ENCODE data around the gene IMPDH2. TPM values are rescaled to one million over a fixed set of nuclear protein-coding genes. Genes with fewer than 3 reads are reported as not detected.
A peak's percentile ranks its signal among the peaks of the same experiment; 100 is the strongest.

IMPDH2 gene
- total RNA-seq, 4 donors from 2014 or later = 205 to 275 (median 222) TPM

DNA sequence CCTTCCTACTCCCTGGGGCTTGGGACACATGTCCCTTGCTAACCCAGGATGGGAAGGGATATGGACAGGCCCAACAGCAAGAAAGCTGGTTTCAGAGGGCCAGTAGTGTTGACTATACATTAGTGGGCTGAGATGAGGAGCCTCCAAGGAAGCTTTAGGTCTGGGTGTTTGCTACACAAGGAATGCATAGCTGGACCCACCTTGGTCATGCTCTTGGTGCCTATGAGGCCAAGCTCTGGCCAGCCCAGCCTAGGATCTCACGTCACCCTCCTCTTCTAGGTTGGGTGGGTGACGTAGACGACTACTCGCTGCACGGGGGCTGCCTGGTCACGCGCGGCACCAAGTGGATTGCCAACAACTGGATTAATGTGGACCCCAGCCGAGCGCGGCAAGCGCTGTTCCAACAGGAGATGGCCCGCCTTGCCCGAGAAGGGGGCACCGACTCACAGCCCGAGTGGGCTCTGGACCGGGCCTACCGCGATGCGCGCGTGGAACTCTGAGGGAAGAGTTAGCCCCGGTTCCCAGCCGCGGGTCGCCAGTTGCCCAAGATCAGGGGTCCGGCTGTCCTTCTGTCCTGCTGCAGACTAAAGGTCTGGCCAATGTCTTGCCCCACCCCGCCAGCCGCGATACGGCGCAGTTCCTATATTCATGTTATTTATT, 22.7 kb downstream of the IMPDH2 start:
- peak overlapping the region; percentile 55 for H3K4me3 ChIP-seq (ENCODE audit: low read depth, poor library complexity, severe bottlenecking)
- no peak for TF ChIP-seq POLR2A (IDR thresholded peaks at IDR 0.05)
- TF ChIP-seq, protein P1, sequence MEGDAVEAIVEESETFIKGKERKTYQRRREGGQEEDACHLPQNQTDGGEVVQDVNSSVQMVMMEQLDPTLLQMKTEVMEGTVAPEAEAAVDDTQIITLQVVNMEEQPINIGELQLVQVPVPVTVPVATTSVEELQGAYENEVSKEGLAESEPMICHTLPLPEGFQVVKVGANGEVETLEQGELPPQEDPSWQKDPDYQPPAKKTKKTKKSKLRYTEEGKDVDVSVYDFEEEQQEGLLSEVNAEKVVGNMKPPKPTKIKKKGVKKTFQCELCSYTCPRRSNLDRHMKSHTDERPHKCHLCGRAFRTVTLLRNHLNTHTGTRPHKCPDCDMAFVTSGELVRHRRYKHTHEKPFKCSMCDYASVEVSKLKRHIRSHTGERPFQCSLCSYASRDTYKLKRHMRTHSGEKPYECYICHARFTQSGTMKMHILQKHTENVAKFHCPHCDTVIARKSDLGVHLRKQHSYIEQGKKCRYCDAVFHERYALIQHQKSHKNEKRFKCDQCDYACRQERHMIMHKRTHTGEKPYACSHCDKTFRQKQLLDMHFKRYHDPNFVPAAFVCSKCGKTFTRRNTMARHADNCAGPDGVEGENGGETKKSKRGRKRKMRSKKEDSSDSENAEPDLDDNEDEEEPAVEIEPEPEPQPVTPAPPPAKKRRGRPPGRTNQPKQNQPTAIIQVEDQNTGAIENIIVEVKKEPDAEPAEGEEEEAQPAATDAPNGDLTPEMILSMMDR (IDR thresholded peaks at IDR 0.05) = no peak
- intact Hi-C loops (cut with DNase I; ENCODE audit: low total_unique reads) = no loop called here
- no peak for DNase-seq (ENCODE audit: low spot score in 2 of 2)
- 0 to 3% methylated on average over 7 to 8 of the region's 32 CpGs for WGBS, 2 donors

DNA sequence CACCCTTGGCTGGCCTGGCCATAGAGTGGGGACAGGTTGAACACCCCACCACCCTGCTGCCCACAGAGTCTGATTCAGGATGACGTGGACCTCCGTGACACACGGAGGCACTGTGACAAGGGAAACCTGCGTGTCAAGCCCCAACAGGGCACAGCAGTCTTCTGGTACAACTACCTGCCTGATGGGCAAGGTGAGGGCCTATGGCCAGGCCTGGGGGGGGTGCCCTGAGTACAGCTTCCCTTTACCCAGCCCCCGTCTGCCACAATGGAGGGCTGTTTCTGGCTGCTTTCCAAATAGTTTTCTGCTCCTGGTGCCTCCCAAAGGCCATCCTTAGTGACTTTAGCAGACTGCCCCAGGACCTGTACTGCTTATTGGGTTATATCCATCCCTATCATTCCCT, 23.2 kb downstream of the IMPDH2 start:
- no peak for TF ChIP-seq POLR2A (IDR thresholded peaks at IDR 0.05)
- TF ChIP-seq, protein P1 (IDR thresholded peaks at IDR 0.05) = no peak
- no peak overlapping the region for H3K4me3 ChIP-seq (ENCODE audit: low read depth, poor library complexity, severe bottlenecking)
- WGBS, 2 donors = 85 to 98% methylated on average over 5 of the region's 5 CpGs
- DNase-seq (ENCODE audit: low spot score in 2 of 2) = no peak
- intact Hi-C loops (cut with DNase I; ENCODE audit: low total_unique reads) = no loop called here

DNA sequence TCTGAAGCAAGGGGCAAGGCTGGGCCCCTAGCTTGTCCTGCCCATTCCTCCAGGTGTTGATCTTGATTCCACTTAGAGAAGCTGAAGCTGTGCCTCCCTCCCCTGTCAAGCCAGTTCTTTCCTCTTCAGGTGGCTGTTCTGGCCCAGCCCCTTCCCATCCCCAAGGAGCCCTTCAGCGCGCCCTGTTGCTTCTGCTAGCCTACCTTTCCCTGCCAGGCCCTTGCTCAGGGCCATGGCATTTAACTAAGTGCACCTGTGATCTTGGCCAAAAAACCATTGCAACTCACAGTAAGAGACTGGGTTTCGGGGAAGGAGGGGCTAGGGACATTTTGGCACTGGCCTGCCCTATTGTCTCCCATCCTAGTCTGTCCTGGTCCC, 23.9 kb downstream of the IMPDH2 start:
- DNase-seq (ENCODE audit: low spot score in 2 of 2) = no peak
- TF ChIP-seq, protein P1 (IDR thresholded peaks at IDR 0.05) = no peak
- no peak for TF ChIP-seq POLR2A (IDR thresholded peaks at IDR 0.05)
- WGBS, 2 donors = 76 to 82% methylated on average over 3 of the region's 3 CpGs
- intact Hi-C loops (cut with DNase I; ENCODE audit: low total_unique reads) = no loop called here
- no peak overlapping the region for H3K4me3 ChIP-seq (ENCODE audit: low read depth, poor library complexity, severe bottlenecking)

DNA sequence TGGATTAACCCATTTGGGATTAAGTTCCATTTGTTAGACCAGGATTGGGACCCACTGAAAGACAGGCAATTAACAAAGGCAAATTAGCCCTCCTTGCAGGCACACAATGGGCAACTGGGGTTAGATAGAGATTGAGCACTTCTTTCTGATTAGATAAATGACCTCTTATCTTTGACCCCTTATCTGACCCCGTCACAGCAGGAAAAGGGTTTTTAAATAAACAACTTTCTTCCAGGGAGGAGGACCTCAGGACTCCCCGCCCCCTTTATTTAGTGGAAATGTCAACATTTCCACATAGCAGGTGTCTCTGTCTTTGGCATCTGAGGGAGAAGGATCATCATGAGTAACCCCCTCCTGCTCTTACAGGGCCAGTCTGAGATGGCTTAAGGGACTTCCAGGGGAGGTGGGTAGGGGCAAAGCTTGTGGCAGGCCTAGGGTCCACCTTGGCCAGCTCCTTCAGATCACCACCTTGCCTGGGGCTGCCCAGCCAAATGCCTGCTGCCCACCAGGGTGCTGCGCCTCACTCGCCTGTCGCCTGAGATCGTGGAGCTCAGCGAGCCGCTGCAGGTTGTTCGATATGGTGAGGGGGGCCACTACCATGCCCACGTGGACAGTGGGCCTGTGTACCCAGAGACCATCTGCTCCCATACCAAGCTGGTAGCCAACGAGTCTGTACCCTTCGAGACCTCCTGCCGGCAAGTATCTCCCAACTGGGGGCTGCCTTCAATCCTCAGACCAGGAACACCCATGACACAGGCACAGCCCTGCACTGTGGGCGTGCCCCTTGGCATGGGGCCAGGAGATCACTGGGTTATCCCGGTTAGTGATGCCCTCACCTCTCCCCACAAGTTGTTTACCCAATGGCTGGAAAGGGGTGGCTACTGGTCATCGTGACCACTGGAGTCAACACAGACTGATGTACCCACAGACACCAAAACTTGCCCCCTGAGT, 24.6 kb downstream of the IMPDH2 start:
- 83 to 86% methylated on average over 15 to 16 of the region's 16 CpGs for WGBS, 2 donors
- no peak overlapping the region for H3K4me3 ChIP-seq (ENCODE audit: low read depth, poor library complexity, severe bottlenecking)
- TF ChIP-seq POLR2A (IDR thresholded peaks at IDR 0.05) = no peak
- TF ChIP-seq, protein P1 (IDR thresholded peaks at IDR 0.05) = no peak
- intact Hi-C loops (cut with DNase I; ENCODE audit: low total_unique reads) = no loop called here
- DNase-seq (ENCODE audit: low spot score in 2 of 2) = no peak

DNA sequence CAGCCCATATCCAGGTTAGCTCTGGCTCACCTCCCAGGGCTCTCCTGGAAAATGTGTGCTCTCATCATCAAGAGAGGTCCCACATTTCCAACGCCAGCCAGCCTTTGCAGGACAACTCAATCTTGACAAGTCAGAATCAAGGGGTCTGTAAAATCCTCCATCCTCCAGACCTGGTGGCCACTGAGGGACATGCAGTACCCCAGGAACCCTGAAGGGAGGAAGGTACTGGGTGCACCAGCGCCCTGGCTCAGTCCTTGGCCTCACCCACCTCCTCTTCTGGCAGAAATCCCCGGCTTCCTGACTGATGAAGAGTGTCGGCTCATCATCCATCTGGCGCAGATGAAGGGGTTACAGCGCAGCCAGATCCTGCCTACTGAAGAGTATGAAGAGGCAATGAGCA, 28.0 kb downstream of the IMPDH2 start:
- 84 to 88% methylated on average over 5 to 6 of the region's 6 CpGs for WGBS, 2 donors
- no peak for DNase-seq (ENCODE audit: low spot score in 2 of 2)
- intact Hi-C loops (cut with DNase I; ENCODE audit: low total_unique reads) = no loop called here
- no peak overlapping the region for H3K4me3 ChIP-seq (ENCODE audit: low read depth, poor library complexity, severe bottlenecking)
- TF ChIP-seq POLR2A (IDR thresholded peaks at IDR 0.05) = no peak
- TF ChIP-seq, protein P1 (IDR thresholded peaks at IDR 0.05) = no peak

Data from lower leg skin (tissue), 4 donors.